HG02943 (cell line): Measurements from ENCODE around the gene GPHB5.
"Not testable (repeated sequence)": the region's sequence is repeated elsewhere in the genome, so short reads cannot be mapped to it uniquely, and the experiment has no call there.

Experiments
- ATAC-seq: cut with Tn5 transposase; IDR thresholded peaks from one replicate; pipeline ENCODE4 v1.9.1; 2021; ENCODE audit warnings: mild to moderate bottlenecking, low read depth, moderate library complexity; ENCODE audit not compliant: unreplicated experiment

GPHB5 gene

DNA sequence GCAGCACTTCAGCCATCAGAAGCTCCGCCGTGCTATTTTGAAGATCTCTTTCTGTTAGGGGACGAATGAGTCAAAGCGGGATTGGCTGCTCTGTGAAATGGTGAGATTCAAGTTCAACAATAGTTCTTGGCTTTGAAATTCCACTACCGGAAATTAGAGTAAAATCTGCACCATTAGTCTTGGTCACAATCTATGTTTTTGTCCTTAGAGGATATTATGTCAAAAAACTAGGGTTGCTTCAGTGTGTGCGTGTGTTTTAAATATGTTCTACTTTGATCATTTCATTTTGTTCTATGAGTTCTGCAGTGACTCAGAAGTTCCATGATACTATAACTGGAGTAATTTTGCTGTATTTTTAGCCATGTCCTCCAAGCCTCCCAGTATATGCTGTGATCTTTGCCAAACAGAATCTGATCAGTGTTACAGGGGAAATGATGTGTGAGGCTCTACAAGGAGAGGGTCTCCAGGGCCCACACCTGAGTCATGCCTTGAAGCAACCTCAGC lies 22.6 kb downstream of the GPHB5 start:
- ATAC-seq: no peak

- no peak for ATAC-seq
Measured at GRCh38 chr14:63295231-63295685, 23.5 kb downstream of the GPHB5 start.

GRCh38 chr14:63292805-63293204 lies 25.9 kb downstream of the GPHB5 start:
- no peak for ATAC-seq

GRCh38 chr14:63290741-63291430 lies 27.8 kb downstream of the GPHB5 start:
- ATAC-seq: no peak

- ATAC-seq: no peak
Measured at GRCh38 chr14:63288853-63289252, 29.9 kb downstream of the GPHB5 start.

DNA sequence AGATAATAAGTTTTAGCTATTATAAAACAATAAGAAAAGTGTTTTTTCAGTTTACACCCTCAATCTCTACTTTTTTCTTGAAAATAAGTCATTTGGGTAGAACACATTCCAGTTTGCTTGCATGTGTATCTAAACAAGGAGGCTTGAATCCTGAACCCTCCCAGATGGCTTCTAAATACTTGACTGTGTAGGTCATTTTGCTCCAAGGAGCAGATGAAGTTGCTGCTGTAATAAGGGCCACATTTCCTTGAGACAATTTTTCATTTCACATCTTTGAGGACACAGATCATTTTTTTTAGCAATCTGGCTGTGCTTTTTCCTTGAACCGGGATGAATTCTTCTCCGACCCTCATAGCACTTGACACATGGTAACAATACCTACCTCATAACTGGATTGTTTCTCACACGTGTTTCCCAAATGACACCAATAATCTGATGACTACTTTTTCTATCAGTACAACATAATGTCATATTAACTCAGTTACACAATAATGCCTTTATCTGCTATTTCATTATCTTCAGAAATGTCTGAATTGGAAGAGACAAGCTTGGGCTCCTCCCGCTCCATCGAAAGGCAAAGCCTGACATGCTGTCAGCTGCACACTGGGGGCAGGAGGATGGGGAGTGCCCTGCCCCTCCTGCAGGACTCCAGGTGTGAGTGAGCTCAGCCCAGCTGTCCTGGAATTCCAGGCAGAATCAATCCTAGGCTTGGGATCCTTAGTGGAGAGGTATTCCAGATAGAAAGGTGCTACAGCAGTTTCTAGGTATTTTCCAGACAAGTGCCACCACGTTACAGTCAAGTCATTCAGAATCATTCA lies 30.9 kb downstream of the GPHB5 start:
- ATAC-seq: no peak

DNA sequence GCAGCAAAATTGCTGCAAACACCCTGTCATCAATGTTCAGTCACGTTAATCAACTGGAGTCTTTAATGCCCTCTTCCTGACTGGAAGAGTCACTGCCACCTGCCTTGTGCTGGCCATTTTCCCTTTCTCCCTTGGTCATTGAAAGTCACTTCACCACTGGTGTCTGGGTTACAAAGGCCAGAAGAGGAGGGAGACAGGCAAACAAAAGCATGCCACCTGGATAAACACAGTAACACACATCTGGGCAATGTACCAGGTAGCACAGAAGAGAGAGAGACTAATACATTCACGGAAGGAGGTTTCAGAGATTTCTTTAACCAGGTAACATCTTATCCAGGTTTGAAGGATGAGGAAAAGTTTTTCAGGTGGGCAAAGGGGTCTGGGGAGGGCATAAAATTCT lies 32.7 kb downstream of the GPHB5 start:
- no peak for ATAC-seq

DNA sequence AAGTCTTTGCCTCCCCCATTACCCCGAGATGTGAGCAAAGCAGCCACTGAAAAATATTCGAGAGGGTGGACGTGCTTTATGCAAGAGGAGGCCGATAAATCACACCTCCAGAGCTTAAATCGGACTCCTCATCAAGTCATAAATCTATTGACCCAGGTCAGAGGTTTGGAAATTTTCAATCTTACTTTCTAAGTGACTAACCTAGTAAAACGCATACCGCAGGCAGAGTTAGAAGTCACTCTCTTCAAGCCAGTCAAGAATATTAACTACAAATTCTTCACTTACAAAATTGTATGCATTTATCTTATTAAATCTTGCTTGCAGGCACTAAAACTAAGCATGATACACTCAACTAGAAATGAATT lies 34.9 kb downstream of the GPHB5 start:
- no peak for ATAC-seq

DNA sequence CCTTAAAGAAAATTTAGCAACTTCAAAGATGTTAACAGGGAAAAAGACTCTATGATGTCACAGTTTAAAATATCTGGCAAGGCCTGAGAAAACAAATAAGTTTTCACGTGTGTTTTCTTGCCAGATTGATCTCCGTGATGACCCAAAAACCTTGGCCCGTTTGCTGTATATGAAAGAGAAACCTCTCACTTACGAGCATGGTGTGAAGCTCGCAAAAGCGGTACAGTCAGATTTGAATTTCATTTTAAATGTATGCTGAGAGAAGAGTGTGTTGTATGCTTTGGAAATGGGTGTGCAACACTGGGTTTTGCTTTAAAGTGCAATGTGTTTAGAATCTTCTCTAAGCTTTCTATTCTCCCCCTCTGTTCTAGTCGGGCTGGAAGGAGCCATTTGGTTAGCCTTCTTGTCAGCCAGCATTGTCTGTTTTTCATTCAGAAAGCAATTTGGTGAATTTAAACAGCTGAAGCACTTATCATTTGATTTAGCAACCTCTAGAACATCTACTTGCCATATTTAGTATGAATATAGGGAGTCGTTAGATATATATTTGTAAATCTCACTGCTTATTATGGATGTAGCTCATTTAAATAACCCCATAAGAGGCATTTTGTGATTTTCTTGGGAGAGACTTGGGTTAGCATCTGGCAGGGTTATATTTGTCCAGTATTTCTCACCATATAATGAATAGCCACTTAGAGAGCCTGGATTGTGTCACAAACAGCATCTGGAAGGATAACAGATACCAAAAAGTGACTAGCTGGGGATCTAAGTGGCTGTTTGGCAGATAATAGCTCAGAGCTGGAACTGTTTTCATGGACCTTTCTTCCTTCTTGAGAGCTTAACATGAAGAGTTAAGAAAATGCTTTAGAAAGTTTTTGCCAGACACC lies 35.5 kb downstream of the GPHB5 start:
- ATAC-seq: no peak

- not testable (repeated sequence) for ATAC-seq
Measured at GRCh38 chr14:63279933-63280332, 38.8 kb downstream of the GPHB5 start.

GRCh38 chr14:63277591-63278183 lies 41.0 kb downstream of the GPHB5 start:
- no peak for ATAC-seq

DNA sequence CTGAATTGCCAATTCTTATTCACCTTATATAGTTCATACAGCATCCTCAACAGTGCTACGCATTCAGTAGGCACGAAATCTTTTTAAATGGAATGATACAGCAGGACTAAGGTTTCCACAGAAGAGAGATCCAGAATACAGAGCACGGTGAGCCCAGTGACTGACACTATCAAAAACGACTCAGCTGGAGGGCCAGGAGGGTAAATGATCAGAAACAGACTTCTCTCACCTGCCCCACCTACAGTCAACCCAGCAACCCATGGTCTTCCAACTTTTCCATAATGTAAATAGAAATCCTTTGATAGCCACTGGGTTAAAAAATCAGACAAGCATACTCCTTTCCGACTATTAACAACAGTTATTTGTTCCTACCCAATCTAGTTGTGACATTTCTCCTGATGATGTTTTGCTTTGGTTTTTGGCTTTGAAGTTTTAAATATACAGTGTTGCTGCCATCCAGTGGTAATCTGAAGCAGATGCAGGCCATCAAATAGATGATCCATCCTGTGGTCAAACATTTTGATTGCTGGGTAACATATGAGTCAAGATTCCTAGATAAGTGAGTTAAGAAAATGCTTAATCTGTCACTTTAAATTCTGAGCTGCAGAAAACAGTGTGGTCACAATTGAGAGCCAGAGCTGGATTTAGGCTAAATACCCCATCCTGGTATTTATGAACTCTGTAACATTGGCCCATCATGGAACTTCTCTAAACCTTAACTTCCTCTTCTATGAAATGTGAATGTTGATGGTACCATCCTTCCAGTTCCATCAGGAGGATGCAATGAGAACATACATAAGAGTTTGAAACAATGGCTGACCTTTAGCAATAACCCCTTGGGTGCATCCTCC lies 42.0 kb downstream of the GPHB5 start:
- ATAC-seq: no peak

DNA sequence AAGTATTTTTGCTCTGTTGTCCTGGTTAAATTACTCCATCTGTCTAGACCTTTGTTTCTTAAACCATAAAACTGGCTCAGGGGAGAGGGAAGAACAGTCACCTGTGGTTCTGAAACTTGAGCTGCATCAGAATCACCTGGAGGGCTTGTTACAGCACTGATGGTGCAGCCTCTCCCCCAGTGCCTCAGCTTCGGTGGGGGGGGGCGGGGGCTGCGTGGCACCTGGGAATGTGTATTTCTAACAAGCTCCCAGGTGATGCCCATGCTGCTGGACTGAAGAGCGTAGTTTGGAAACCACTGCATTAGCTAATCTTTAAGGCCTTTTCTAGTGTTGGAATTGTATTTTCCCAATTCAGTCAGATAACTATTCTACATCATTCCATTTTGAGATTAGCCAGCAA lies 42.7 kb downstream of the GPHB5 start:
- no peak for ATAC-seq

DNA sequence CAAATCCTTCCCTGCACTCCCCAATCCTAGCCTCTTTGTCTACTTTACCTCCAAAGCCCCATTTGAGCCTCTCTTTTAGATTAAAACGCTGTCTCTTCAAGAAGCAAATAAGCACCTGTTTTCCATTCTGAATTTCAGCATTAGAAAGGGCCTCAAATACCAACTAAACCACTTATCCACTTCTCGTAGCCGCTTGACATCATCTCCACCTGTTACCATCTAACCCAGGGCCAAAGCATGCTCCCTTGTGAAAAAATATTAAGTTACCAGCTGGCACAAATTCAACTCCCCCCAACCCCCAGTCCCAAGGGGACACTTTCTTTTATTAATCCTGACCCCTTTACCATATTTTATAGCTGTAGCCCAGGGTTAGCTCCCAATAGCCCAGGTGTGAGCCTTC lies 43.1 kb downstream of the GPHB5 start:
- no peak for ATAC-seq

- no peak for ATAC-seq
Measured at GRCh38 chr14:63273717-63274655, 44.7 kb downstream of the GPHB5 start.

DNA sequence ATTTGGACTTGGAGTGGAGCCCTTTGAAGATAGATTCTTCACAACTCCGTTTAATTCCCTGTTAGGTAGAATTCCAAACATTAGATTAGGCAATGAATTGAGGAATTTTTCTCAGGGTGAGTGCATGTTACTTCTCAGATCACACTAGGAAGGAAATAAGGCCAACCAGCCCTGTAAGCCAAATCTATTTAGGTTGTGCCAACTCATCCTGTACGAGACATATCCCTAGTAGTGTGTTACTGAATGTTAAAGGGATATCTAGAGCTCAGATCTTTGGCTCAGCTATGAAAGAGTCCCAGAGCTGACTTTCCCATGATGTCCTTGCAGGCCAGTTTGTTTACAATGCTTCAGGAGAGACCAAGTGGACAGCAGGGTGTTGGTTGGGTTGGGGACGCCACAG lies 45.6 kb downstream of the GPHB5 start:
- ATAC-seq: no peak

DNA sequence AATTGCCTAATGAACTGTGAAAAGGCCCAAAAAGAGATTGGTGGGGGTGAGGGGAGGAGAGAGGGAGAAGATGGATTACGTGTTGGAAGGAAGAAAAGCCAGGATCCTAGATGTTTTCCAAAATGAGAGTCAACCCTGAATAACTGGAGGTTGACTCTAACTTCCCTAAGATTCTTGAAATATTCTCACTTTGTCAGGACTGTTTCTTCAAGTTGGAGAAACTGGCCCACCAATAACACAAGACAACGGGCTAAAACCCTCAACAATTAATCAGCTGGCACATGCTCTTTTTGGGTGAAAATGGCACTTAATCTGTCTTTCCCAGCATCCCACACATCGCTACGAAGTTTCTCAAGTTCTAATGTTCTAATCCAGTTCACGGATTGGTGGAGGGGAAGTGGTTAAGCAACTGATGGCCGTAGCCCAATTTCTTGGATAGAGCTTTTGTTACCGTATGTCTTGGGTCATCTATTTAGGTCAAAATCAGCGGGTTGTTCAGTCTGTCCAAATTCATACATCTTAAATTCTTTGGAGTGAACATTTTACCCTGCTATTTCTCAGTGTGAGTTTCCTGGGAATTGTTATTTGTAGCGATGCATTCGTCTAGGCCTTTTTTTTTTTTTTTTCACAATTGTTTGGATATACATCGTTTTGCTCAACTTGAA lies 49.0 kb downstream of the GPHB5 start:
- no peak for ATAC-seq

- ATAC-seq: no peak
Measured at GRCh38 chr14:63268771-63269170, 50.0 kb downstream of the GPHB5 start.
